ENCODE data around the gene PTGR1. TPM values are rescaled to one million over a fixed set of nuclear protein-coding genes. Genes with fewer than 3 reads are reported as not detected.

The PTGR1 gene
- total and polyA plus RNA-seq, 7 donors: 8.0 to 32.2 (median 18.8) TPM

DNA sequence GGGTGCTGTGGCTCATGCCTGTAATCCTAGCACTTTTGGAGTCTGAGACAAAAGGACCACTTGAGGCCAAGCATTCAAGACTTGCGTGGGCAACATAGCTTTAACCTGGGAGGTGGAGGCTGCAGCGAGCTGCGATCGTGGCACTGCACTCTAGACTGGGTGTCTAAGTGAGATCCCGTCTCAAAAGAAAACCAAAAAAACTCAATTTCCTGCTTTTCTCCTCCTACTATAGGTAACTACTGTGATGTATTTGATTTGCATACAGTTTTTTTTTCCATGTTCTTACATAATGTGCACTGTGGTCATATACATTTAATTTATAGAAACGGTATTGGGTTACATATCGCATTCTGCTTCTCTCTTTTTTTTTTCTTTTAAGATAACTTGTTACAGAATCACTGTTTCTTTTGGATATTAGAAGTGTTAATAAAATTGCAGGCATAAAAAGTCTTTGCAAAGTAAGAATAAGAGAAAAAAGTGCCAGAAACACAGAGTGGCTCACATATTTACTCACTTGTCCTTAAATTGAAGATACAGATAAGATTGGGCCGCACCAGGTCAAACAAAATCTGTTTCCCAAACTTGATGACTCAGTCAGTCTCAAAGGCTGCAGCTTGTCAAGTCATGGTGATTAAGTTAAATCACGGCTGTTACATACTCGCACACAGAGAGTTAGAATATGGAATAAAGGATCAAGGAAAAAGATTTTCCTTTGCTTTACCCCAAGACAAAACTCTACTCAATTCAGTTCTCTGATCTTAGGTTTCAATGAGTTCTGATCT is 2.0 kb upstream of the PTGR1 start:
- intact Hi-C loops (cut with DNase I): no loop called here
- 63 to 69% (median 65%) methylated on average over 10 of the region's 10 CpGs for WGBS, 3 donors
- Histone ChIP-seq H3K27ac (peak overlapping the region; percentile 16), H3K36me3 (ENCODE audit: insufficient read depth in 1 of 2, low read depth in 1 of 2) (peaks cover 0 to 9% of the 10 kb centered on the region in 2 donors), H3K27me3 (ENCODE audit: insufficient read depth in 3 of 3, low read length in 2 of 3) (no peaks in the 10 kb centered on the region), H3K4me3 (no peak overlapping the region), H3K9me3 (no peaks in the 10 kb centered on the region), H3K4me1 (peaks cover 3% of the 10 kb centered on the region)
- ATAC-seq: no peak
- TF ChIP-seq, protein P1, sequence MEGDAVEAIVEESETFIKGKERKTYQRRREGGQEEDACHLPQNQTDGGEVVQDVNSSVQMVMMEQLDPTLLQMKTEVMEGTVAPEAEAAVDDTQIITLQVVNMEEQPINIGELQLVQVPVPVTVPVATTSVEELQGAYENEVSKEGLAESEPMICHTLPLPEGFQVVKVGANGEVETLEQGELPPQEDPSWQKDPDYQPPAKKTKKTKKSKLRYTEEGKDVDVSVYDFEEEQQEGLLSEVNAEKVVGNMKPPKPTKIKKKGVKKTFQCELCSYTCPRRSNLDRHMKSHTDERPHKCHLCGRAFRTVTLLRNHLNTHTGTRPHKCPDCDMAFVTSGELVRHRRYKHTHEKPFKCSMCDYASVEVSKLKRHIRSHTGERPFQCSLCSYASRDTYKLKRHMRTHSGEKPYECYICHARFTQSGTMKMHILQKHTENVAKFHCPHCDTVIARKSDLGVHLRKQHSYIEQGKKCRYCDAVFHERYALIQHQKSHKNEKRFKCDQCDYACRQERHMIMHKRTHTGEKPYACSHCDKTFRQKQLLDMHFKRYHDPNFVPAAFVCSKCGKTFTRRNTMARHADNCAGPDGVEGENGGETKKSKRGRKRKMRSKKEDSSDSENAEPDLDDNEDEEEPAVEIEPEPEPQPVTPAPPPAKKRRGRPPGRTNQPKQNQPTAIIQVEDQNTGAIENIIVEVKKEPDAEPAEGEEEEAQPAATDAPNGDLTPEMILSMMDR (IDR thresholded peaks at IDR 0.05): no peak
- DNase-seq: no peak

DNA sequence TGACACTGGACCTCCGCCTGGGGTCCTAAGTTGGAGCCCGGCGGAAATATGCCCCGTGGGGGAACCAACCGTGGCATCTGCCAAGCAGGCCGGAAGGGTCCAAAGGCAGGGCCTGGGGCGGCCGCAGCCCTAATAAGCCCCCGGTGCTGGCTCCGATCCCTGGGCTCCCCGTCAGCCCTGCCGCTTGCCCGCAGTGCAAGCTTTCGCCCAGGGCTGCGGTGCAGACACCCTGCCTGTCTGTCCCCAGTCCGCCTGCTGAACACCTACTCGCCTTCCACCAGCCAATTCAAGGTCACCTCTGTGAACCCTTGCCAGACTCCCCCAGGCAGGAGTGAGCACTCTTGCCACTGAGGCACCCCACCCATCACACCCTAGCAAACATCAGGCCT is 502 bp upstream of the PTGR1 start:
- DNase-seq: no peak
- no peak overlapping the region for H3K27ac ChIP-seq
- peaks cover 3% of the 10 kb centered on the region for H3K4me1 ChIP-seq
- H3K27me3 ChIP-seq (ENCODE audit: insufficient read depth in 3 of 3, low read length in 2 of 3): no peaks in the 10 kb centered on the region
- ATAC-seq: peak in 1 of 4 donors; percentile 16
- H3K36me3 ChIP-seq (ENCODE audit: insufficient read depth in 1 of 2, low read depth in 1 of 2): peaks cover 0 to 24% of the 10 kb centered on the region in 2 donors
- H3K9me3 ChIP-seq: no peaks in the 10 kb centered on the region
- TF ChIP-seq, protein P1 (IDR thresholded peaks at IDR 0.05): no peak
- H3K4me3 ChIP-seq: peak overlapping the region; percentile 85
- WGBS, 3 donors: 38 to 44% (median 42%) methylated on average over 15 to 17 of the region's 17 CpGs
- intact Hi-C loops (cut with DNase I): loop anchor here in 1 of 2 donors (5.0 kb wide), 2 partner anchors 32 to 92 kb away; partner anchors contain the start of gene DNAJC25

- no peaks in the 10 kb centered on the region for H3K27me3 ChIP-seq (ENCODE audit: insufficient read depth in 3 of 3, low read length in 2 of 3)
- ATAC-seq (peak; percentile 45 to 81 (median 72)), DNase-seq (peak; percentile 71 to 77)
- no peaks in the 10 kb centered on the region for H3K9me3 ChIP-seq
- H3K27ac ChIP-seq: peak overlapping the region; percentile 74
- 1 to 2% (median 1%) methylated on average over 16 of the region's 16 CpGs for WGBS, 3 donors
- TF ChIP-seq, protein P1 (IDR thresholded peaks at IDR 0.05): no peak
- peaks cover 3% of the 10 kb centered on the region for H3K4me1 ChIP-seq
- intact Hi-C loops (cut with DNase I): loop anchor here in 1 of 2 donors (5.0 kb wide), 2 partner anchors 34 to 94 kb away; partner anchors contain the start of gene DNAJC25
- H3K36me3 ChIP-seq (ENCODE audit: insufficient read depth in 1 of 2, low read depth in 1 of 2): peaks cover under 1 to 31% of the 10 kb centered on the region in 2 donors
- peak overlapping the region; percentile 85 for H3K4me3 ChIP-seq
These were observed 735 bp downstream of the PTGR1 start for GRCh38 chr9:111598733-111599091.

DNA sequence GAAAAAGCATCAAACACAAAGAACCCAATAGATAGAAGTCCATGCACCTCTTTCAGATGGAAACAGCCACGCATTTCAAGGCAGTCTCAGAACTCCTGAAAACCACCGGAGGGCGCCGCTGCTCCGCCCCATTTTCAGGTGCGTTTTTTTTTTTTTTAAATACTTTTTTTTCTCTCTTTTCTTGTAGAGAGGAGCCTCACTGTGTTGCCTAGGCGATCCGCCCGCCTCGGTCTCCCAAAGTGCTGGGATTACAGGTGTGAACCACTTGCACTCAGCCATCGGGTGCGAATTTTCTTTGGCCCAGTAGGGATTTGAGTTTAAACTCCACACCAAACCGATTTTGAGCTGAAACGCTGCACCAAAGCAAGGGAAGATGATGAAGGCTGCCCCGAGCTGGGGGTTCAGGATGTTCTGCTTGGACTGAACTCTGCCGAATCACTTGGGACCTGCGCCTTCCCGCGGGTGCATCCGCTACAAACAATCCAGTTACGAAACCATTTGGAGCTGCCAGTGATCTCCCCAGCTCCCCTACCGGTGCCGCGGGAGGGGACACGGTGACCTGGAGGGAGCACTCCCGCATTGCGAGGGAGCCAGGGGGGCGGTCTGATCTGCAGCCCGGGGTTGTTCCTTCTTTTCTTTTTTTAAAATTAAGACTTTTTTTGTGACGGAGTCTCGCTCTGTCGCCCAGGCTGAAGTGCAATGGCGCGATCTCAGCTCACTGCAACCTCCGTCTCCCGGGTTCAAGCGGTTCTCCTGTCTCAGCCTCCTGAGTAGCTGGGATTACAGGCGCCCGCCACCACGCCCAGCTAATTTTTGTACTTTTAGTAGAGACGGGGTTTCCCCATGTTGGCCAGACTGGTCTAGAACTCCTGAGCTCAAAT is 1.4 kb downstream of the PTGR1 start:
- WGBS, 3 donors: 2 to 4% (median 2%) methylated on average over 41 of the region's 41 CpGs
- Histone ChIP-seq H3K9me3 (no peaks in the 10 kb centered on the region), H3K36me3 (ENCODE audit: insufficient read depth in 1 of 2, low read depth in 1 of 2) (peaks cover 3 to 37% of the 10 kb centered on the region in 2 donors), H3K27ac (peak overlapping the region; percentile 74), H3K4me3 (peak overlapping the region; percentile 85), H3K27me3 (ENCODE audit: insufficient read depth in 3 of 3, low read length in 2 of 3) (no peaks in the 10 kb centered on the region), H3K4me1 (peaks cover 3% of the 10 kb centered on the region)
- intact Hi-C loops (cut with DNase I): loop anchor here in 1 of 2 donors (5.0 kb wide), 2 partner anchors 34 to 94 kb away; partner anchors contain the start of gene DNAJC25
- ATAC-seq (peak; percentile 43 to 79 (median 64)), DNase-seq (peak; percentile 72 to 87)
- TF ChIP-seq, protein P1 (IDR thresholded peaks at IDR 0.05): peak; percentile 66

All from psoas muscle (tissue), 8 donors.